HG03520 (cell line): ENCODE results near the gene STIMATE.

Source experiments
- ATAC-seq: cut with Tn5 transposase; IDR thresholded peaks from one replicate; pipeline ENCODE4 v1.9.1; 2021; ENCODE audit warnings: mild to moderate bottlenecking, moderate library complexity; ENCODE audit not compliant: unreplicated experiment

STIMATE gene

GRCh38 chr3:52824037-52824436, 73.3 kb downstream of the STIMATE start:
- no peak for ATAC-seq

GRCh38 chr3:52822363-52822762, 75.0 kb downstream of the STIMATE start:
- ATAC-seq, result no peak

- no peak for ATAC-seq
Observed at GRCh38 chr3:52820736-52821135, 76.6 kb downstream of the STIMATE start.

- ATAC-seq, result no peak
Observed at GRCh38 chr3:52819936-52820335, 77.4 kb downstream of the STIMATE start.

- no peak for ATAC-seq
Observed at GRCh38 chr3:52817860-52818259, 79.5 kb downstream of the STIMATE start.

- ATAC-seq, result no peak
Observed at GRCh38 chr3:52817221-52817620, 80.1 kb downstream of the STIMATE start.

- no peak for ATAC-seq
Observed at GRCh38 chr3:52816654-52817053, 80.7 kb downstream of the STIMATE start.

- ATAC-seq, result no peak
Observed at GRCh38 chr3:52816199-52816598, 81.1 kb downstream of the STIMATE start.

GRCh38 chr3:52813810-52814209, 83.5 kb downstream of the STIMATE start:
- no peak for ATAC-seq

GRCh38 chr3:52811452-52812011, 85.8 kb downstream of the STIMATE start:
- ATAC-seq, result no peak

- ATAC-seq, result no peak
Observed at GRCh38 chr3:52810923-52811322, 86.4 kb downstream of the STIMATE start.

- no peak for ATAC-seq
Observed at GRCh38 chr3:52809662-52810377, 87.5 kb downstream of the STIMATE start.

- no peak for ATAC-seq
Observed at GRCh38 chr3:52809149-52809548, 88.2 kb downstream of the STIMATE start.

GRCh38 chr3:52805270-52806039, 91.9 kb downstream of the STIMATE start:
- no peak for ATAC-seq

GRCh38 chr3:52801839-52802238, 95.5 kb downstream of the STIMATE start:
- no peak for ATAC-seq

- ATAC-seq, result no peak
Observed at GRCh38 chr3:52800079-52800478, 97.3 kb downstream of the STIMATE start.

- no peak for ATAC-seq
Observed at GRCh38 chr3:52798978-52799476, 98.3 kb downstream of the STIMATE start.

GRCh38 chr3:52798376-52798977, 98.9 kb downstream of the STIMATE start:
- no peak for ATAC-seq

- ATAC-seq, result no peak
Observed at GRCh38 chr3:52796411-52796810, 100.9 kb downstream of the STIMATE start.

GRCh38 chr3:52795298-52795900, 101.9 kb downstream of the STIMATE start:
- no peak for ATAC-seq

GRCh38 chr3:52794612-52795099, 102.7 kb downstream of the STIMATE start, which contains the start of gene ITIH3:
TSS of gene ITIH3 (plus strand) at chr3:52794796. CDS start at chr3:52794804, 8 bp downstream.
- no peak for ATAC-seq
